ENCODE measurements around the gene ABCF2. TPM values are rescaled to one million over a fixed set of nuclear protein-coding genes. Genes with fewer than 3 reads are reported as not detected.

The ABCF2 gene
- polyA plus RNA-seq, 1 donor (not counting 4 experiments of a cell fraction or from before 2014, with no cell fraction given): 33.3 TPM

DNA sequence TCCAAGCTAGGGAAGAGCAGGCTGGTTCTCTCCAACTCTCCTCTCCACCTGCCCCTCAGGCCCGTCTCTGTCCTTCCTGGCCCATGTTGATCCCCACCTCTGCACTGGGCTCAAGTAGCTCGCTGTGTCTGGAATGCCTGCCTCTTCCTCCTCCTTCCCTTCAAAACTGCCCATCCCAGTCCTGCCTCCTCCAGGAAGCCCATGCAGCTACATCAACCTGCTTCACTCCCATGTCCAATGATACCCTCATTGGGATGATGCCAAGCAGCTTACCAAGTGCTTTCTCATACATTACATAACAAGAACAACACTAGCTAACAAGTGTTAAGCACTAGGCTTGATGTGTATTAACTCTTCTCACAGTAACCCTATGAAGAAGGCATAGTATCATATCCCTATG, 48.2 kb downstream of the ABCF2 start:
- Histone ChIP-seq H3K4me2 (ENCODE audit: control insufficient read depth, extremely low read depth, insufficient read depth, low read depth, low read length) (no peak overlapping the region), H3K27ac (ENCODE audit: control insufficient read depth, insufficient read depth, low read length) (no peak overlapping the region), H3K9me1 (ENCODE audit: control insufficient read depth, extremely low read depth, insufficient read depth, low read length) (no peaks in the 10 kb centered on the region), H3K27me3 (ENCODE audit: control insufficient read depth, extremely low read depth, insufficient read depth, low read length) (peaks cover 20% of the 10 kb centered on the region), H3K79me2 (ENCODE audit: control insufficient read depth, insufficient read depth, low read length) (no peaks in the 10 kb centered on the region), H3K9ac (ENCODE audit: control insufficient read depth, extremely low read depth, insufficient read depth, low read length) (no peak overlapping the region), H3K4me1 (ENCODE audit: control insufficient read depth, extremely low read depth, insufficient read depth, low read length) (no peaks in the 10 kb centered on the region), H3K4me3 (ENCODE audit: control insufficient read depth in 2 of 3, extremely low read depth in 1 of 3, insufficient read depth in 2 of 3, low read depth in 1 of 3, low read length in 3 of 3) (no peak overlapping the region), H2AFZ (ENCODE audit: control insufficient read depth, low read length) (no peak overlapping the region), H3K9me3 (ENCODE audit: control insufficient read depth, low read depth, low read length) (no peaks in the 10 kb centered on the region), H3K36me3 (ENCODE audit: control insufficient read depth in 2 of 2, extremely low read depth in 1 of 2, insufficient read depth in 2 of 2, low read length in 2 of 2) (no peaks in the 10 kb centered on the region), H4K20me1 (ENCODE audit: control insufficient read depth, extremely low read depth, insufficient read depth, low read length) (no peaks in the 10 kb centered on the region)
- TF ChIP-seq, protein P1, sequence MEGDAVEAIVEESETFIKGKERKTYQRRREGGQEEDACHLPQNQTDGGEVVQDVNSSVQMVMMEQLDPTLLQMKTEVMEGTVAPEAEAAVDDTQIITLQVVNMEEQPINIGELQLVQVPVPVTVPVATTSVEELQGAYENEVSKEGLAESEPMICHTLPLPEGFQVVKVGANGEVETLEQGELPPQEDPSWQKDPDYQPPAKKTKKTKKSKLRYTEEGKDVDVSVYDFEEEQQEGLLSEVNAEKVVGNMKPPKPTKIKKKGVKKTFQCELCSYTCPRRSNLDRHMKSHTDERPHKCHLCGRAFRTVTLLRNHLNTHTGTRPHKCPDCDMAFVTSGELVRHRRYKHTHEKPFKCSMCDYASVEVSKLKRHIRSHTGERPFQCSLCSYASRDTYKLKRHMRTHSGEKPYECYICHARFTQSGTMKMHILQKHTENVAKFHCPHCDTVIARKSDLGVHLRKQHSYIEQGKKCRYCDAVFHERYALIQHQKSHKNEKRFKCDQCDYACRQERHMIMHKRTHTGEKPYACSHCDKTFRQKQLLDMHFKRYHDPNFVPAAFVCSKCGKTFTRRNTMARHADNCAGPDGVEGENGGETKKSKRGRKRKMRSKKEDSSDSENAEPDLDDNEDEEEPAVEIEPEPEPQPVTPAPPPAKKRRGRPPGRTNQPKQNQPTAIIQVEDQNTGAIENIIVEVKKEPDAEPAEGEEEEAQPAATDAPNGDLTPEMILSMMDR (optimal IDR thresholded peaks at IDR 0.05 in 1 of 3, IDR thresholded peaks at IDR 0.05 in 1 of 3, conservative IDR thresholded peaks at IDR 0.05 in 1 of 3; ENCODE audit: extremely low read depth in 1 of 3, insufficient read depth in 2 of 3, low read length in 3 of 3): no peak
- TF ChIP-seq EZH2 (IDR thresholded peaks at IDR 0.05; ENCODE audit: low read length): no peak
- no peak for DNase-seq (ENCODE audit: low read depth, low spot score)
- dilution Hi-C loops (cut with MboI; ENCODE audit: extremely low pct_ligation_motif_present, low sequenced_read_pairs): no loop called here
- no peak for FAIRE-seq

DNA sequence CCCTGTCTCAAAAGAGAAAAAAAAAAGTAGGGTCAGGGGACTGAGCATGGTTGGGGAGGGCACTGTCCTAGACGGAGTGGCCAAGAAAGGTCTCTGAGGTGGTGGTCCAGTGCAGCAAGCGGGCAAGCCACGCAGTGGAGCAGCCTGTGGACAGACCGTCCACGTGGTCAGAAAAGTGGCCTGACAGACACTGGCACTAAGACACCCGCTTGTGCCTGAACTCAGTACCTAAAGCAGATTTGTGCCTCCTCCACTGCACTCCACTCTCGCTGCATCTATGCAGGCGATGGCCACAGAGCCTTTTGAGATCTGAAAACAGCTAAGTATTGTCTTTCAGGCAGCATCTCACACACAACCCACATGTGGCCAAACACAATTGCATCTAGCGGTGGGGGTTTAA, 48.8 kb downstream of the ABCF2 start:
- Histone ChIP-seq H4K20me1 (ENCODE audit: control insufficient read depth, extremely low read depth, insufficient read depth, low read length) (no peaks in the 10 kb centered on the region), H3K79me2 (ENCODE audit: control insufficient read depth, insufficient read depth, low read length) (no peaks in the 10 kb centered on the region), H3K4me3 (ENCODE audit: control insufficient read depth in 2 of 3, extremely low read depth in 1 of 3, insufficient read depth in 2 of 3, low read depth in 1 of 3, low read length in 3 of 3) (no peak overlapping the region), H2AFZ (ENCODE audit: control insufficient read depth, low read length) (no peak overlapping the region), H3K4me2 (ENCODE audit: control insufficient read depth, extremely low read depth, insufficient read depth, low read depth, low read length) (no peak overlapping the region), H3K27ac (ENCODE audit: control insufficient read depth, insufficient read depth, low read length) (no peak overlapping the region), H3K27me3 (ENCODE audit: control insufficient read depth, extremely low read depth, insufficient read depth, low read length) (peaks cover 26% of the 10 kb centered on the region), H3K9me1 (ENCODE audit: control insufficient read depth, extremely low read depth, insufficient read depth, low read length) (no peaks in the 10 kb centered on the region), H3K36me3 (ENCODE audit: control insufficient read depth in 2 of 2, extremely low read depth in 1 of 2, insufficient read depth in 2 of 2, low read length in 2 of 2) (no peaks in the 10 kb centered on the region), H3K4me1 (ENCODE audit: control insufficient read depth, extremely low read depth, insufficient read depth, low read length) (no peaks in the 10 kb centered on the region), H3K9me3 (ENCODE audit: control insufficient read depth, low read depth, low read length) (no peaks in the 10 kb centered on the region), H3K9ac (ENCODE audit: control insufficient read depth, extremely low read depth, insufficient read depth, low read length) (no peak overlapping the region)
- no peak for DNase-seq (ENCODE audit: low read depth, low spot score)
- dilution Hi-C loops (cut with MboI; ENCODE audit: extremely low pct_ligation_motif_present, low sequenced_read_pairs): no loop called here
- TF ChIP-seq, protein P1 (optimal IDR thresholded peaks at IDR 0.05 in 1 of 3, IDR thresholded peaks at IDR 0.05 in 1 of 3, conservative IDR thresholded peaks at IDR 0.05 in 1 of 3; ENCODE audit: extremely low read depth in 1 of 3, insufficient read depth in 2 of 3, low read length in 3 of 3): no peak
- no peak for TF ChIP-seq EZH2 (IDR thresholded peaks at IDR 0.05; ENCODE audit: low read length)
- no peak for FAIRE-seq

Data from keratinocyte (primary cell).